Glutamatergic neuron (in vitro differentiated cells): ENCODE results near the gene ADGRF1. TPM values are rescaled to one million over a fixed set of nuclear protein-coding genes. Genes with fewer than 3 reads are reported as not detected.
A peak's percentile ranks its signal among the peaks of the same experiment; 100 is the strongest.

Source experiments
- DNase-seq: peaks from one replicate; pipeline ENCODE4 v3.0.0; 2022
- H3K27ac Mint-ChIP-seq: one replicate; pipeline ENCODE4 v1.8.0; 2020; ENCODE audit warnings: mild to moderate bottlenecking, mixed read lengths, inconsistent platforms; ENCODE audit not compliant: unreplicated experiment
- H3K27me3 Mint-ChIP-seq: one replicate; pipeline ENCODE4 v1.8.0; 2020; ENCODE audit warnings: mild to moderate bottlenecking, moderate library complexity, mixed read lengths, inconsistent platforms; ENCODE audit not compliant: unreplicated experiment
- H3K36me3 Mint-ChIP-seq: one replicate; pipeline ENCODE4 v1.8.0; 2020; ENCODE audit warnings: mild to moderate bottlenecking, mixed read lengths, inconsistent platforms; ENCODE audit not compliant: unreplicated experiment
- H3K4me1 Mint-ChIP-seq: one replicate; pipeline ENCODE4 v1.8.0; 2020; ENCODE audit warnings: mild to moderate bottlenecking, low read depth, mixed read lengths, inconsistent platforms; ENCODE audit not compliant: unreplicated experiment
- H3K4me3 Mint-ChIP-seq: one replicate; pipeline ENCODE4 v1.8.0; 2020; ENCODE audit warnings: mild to moderate bottlenecking, mixed read lengths, inconsistent platforms; ENCODE audit not compliant: unreplicated experiment
- H3K9me3 Mint-ChIP-seq: one replicate; pipeline ENCODE4 v1.8.0; 2020; ENCODE audit warnings: mild to moderate bottlenecking, moderate library complexity, mixed read lengths, inconsistent platforms; ENCODE audit not compliant: unreplicated experiment
- total RNA-seq: library from RNA; stranded (reverse); fragmentation: NEBNext Ultra II Directional; extraction: Animal tissue kit (Norgen Biotek cat#: 25700); gene quantifications from one replicate; pipeline ENCODE4 v1.2.1, GENCODE V29; 2021; ENCODE audit not compliant: unreplicated experiment
- TF ChIP-seq, protein P1 (sequence below): fragments of 200-600 bp; sonication (generic); IDR thresholded peaks from one replicate; pipeline ENCODE4 v1.5.0; 2021; ENCODE audit not compliant: partially characterized antibody, unreplicated experiment

ADGRF1 gene
- total RNA-seq, 1 donor from 2014 or later, result not detected

DNA sequence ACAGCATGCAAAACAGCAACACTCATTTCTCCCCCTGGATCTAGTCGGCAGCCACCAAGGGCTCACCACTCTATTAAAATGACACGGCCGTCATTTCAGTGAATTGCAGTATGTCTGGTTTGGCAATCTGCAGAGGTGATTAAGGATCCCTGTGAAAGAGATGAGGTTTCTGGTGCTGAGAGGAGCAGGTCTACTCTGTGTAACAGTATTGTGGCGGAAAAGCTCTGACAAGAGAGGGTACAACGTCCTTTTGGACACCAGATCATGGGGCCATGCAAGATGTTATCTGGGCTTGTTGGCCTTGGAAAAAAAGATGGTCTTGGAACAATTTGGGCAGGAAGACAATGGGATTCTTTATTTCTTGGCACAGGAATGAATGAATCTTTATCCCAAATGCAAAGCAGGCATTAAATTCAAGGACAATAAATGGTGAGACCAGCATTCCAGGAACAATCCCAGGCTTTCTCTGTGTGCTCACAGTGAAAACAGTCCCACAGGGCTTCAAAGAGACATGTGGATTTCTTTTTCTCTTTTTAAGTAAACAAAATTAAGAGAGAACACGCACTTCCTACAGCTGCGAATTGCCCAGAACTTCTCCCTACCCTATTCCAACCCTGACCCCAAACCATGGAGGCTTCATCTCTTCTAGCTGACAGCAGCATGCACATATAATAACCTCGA is 33.7 kb upstream of the ADGRF1 start:
- H3K36me3 Mint-ChIP-seq, result no peaks in the 10 kb centered on the region
- no peak overlapping the region for H3K27ac Mint-ChIP-seq
- TF ChIP-seq, protein P1, sequence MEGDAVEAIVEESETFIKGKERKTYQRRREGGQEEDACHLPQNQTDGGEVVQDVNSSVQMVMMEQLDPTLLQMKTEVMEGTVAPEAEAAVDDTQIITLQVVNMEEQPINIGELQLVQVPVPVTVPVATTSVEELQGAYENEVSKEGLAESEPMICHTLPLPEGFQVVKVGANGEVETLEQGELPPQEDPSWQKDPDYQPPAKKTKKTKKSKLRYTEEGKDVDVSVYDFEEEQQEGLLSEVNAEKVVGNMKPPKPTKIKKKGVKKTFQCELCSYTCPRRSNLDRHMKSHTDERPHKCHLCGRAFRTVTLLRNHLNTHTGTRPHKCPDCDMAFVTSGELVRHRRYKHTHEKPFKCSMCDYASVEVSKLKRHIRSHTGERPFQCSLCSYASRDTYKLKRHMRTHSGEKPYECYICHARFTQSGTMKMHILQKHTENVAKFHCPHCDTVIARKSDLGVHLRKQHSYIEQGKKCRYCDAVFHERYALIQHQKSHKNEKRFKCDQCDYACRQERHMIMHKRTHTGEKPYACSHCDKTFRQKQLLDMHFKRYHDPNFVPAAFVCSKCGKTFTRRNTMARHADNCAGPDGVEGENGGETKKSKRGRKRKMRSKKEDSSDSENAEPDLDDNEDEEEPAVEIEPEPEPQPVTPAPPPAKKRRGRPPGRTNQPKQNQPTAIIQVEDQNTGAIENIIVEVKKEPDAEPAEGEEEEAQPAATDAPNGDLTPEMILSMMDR, result no peak
- DNase-seq, result no peak
- no peak overlapping the region for H3K4me3 Mint-ChIP-seq
- H3K4me1 Mint-ChIP-seq, result no peaks in the 10 kb centered on the region
- no peaks in the 10 kb centered on the region for H3K27me3 Mint-ChIP-seq
- H3K9me3 Mint-ChIP-seq, result peaks cover 2% of the 10 kb centered on the region

DNA sequence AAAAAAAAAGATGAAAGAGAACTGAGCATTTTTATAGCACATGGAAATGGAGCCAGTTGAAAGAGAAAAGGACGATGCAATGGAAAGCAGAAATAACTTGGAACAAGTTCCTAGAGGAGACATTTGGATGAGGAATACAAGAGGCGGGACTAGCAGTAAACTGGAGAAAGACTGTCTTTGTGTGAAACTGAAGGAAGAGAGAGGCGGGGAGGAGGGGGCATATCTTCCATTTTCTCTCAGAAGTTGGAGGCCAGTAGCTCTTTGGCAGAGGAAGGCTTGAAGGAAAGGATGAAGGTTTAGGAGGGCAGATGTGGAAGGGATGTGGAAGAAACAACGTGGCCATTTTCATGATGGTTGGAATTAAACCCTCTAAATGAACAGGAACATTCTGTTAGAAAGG is 33.0 kb upstream of the ADGRF1 start:
- DNase-seq, result no peak
- H3K36me3 Mint-ChIP-seq, result no peaks in the 10 kb centered on the region
- no peak overlapping the region for H3K27ac Mint-ChIP-seq
- H3K4me1 Mint-ChIP-seq, result no peaks in the 10 kb centered on the region
- H3K9me3 Mint-ChIP-seq, result peaks cover 2% of the 10 kb centered on the region
- no peaks in the 10 kb centered on the region for H3K27me3 Mint-ChIP-seq
- TF ChIP-seq, protein P1, result no peak
- H3K4me3 Mint-ChIP-seq, result no peak overlapping the region

DNA sequence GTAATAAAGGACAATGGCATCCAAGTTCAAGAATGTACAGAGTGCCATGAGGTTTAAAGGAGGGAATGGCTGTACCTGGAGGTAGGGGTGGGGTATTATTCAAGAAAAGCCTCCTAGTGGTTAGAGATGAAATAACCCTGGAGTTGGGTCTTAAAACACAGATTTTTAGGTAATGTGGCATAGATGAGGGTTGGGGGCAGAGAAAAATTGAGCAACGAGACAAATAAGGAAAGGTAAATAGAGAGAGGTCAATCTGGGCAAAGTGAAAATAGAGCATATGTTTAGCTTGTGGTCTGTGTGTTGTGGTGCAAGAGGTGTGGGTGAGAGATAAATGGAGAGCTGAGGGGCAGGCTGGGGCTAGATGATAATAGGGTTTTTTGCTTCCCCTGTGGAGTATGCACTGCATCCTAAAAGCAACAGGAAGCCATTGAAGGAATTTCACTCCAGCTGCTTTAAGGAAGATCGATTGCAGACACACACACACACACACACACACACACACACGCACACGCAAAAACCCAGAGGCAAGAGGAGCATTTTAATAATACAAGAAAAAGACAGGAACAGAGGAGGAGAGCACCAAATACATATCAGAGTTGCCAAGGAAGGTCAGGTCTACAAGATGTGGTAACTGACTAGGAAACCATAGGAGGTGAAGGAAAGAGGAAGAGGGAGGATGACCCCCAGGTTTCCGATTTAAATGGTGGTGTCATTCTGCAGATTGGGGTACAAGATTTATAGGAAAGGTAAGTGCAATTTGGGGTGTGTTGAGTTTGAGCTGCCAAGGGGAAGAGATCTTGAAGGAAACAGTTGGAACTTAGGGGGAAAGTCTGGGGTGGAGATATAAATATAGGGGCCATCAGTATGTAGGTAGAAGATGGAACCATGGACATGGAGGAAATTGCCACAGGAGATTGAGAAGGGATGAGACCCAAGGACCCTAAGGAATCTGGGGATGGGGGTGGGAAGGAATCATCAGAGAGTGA is 31.3 kb upstream of the ADGRF1 start:
- H3K4me1 Mint-ChIP-seq, result no peaks in the 10 kb centered on the region
- TF ChIP-seq, protein P1, result peak; percentile 61
- no peaks in the 10 kb centered on the region for H3K27me3 Mint-ChIP-seq
- no peak overlapping the region for H3K27ac Mint-ChIP-seq
- no peak for DNase-seq
- H3K4me3 Mint-ChIP-seq, result no peak overlapping the region
- peaks cover 2% of the 10 kb centered on the region for H3K9me3 Mint-ChIP-seq
- no peaks in the 10 kb centered on the region for H3K36me3 Mint-ChIP-seq

DNA sequence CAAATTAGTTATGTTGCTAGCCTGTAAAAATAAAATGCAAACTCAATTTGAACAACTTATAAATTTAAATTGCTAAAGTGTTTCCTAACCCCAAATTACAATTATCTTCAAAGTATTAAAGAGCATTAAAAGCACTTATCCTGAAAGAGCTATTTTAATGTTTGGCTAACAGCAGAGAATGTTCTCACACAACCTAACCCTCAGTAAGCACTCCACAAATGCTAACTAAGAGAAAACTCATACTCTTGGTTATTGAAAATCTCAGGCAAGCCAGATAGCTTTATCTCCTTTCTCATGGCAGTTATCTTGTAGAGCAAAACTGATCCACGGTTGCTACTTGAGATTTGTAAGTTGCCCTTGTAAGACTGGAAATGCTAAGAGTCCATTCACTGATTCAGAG is 30.5 kb upstream of the ADGRF1 start:
- no peak for DNase-seq
- H3K27me3 Mint-ChIP-seq, result no peaks in the 10 kb centered on the region
- H3K4me1 Mint-ChIP-seq, result no peaks in the 10 kb centered on the region
- H3K4me3 Mint-ChIP-seq, result no peak overlapping the region
- TF ChIP-seq, protein P1, result no peak
- no peak overlapping the region for H3K27ac Mint-ChIP-seq
- peaks cover 2% of the 10 kb centered on the region for H3K9me3 Mint-ChIP-seq
- no peaks in the 10 kb centered on the region for H3K36me3 Mint-ChIP-seq

DNA sequence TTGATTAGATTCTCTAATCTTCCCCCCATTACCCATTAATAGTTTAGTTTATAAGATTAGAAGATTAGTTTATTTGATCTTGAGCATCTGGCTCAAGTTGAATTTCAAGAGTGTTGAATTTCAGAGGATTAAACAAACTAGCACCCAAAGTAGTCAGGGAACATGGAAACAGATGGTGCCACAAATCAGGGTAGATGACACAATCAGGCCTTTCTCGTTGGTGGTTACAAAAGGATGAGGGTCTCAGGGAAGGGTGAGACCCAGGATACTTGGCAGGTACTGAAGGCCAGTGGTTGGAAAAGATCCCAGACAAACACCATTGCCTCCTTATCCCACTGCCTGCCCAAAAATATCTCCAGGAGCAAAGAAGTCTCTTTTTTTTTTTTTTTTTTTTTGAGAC is 29.5 kb upstream of the ADGRF1 start:
- no peak for DNase-seq
- H3K4me1 Mint-ChIP-seq, result no peaks in the 10 kb centered on the region
- H3K4me3 Mint-ChIP-seq, result no peak overlapping the region
- H3K27me3 Mint-ChIP-seq, result no peaks in the 10 kb centered on the region
- H3K27ac Mint-ChIP-seq, result no peak overlapping the region
- H3K9me3 Mint-ChIP-seq, result peaks cover 2% of the 10 kb centered on the region
- H3K36me3 Mint-ChIP-seq, result no peaks in the 10 kb centered on the region
- TF ChIP-seq, protein P1, result no peak
